ENCODE results near the gene KARS1.

KARS1 gene

DNA sequence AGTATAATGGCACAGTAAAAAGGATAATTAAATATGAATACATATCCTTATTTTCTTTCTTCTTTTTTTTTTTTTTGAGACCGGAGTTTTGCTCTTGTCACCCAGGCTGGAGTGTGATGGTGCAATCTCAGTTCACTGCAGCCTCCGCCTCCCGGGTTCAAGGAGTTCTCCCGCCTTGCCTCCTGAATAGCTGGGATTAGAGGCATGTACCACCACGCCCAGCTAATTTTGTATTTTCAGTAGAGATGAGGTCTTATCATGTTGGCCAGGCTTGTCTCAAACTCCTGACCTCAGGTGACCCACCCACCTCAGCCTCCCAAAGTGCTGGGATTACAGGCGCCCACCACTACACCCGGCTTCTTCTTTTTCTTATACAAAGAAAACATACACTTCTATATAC is 69.3 kb downstream of the KARS1 start:
- in situ Hi-C loops (cut with HindIII; ENCODE audit: low sequenced_read_pairs) = no loop called here
- DNase-seq (ENCODE audit: low read depth) = no peak
- H3K4me3 ChIP-seq (ENCODE audit: low read depth, low read length) = no peak overlapping the region
- TF ChIP-seq, protein P1, sequence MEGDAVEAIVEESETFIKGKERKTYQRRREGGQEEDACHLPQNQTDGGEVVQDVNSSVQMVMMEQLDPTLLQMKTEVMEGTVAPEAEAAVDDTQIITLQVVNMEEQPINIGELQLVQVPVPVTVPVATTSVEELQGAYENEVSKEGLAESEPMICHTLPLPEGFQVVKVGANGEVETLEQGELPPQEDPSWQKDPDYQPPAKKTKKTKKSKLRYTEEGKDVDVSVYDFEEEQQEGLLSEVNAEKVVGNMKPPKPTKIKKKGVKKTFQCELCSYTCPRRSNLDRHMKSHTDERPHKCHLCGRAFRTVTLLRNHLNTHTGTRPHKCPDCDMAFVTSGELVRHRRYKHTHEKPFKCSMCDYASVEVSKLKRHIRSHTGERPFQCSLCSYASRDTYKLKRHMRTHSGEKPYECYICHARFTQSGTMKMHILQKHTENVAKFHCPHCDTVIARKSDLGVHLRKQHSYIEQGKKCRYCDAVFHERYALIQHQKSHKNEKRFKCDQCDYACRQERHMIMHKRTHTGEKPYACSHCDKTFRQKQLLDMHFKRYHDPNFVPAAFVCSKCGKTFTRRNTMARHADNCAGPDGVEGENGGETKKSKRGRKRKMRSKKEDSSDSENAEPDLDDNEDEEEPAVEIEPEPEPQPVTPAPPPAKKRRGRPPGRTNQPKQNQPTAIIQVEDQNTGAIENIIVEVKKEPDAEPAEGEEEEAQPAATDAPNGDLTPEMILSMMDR (IDR thresholded peaks at IDR 0.05; ENCODE audit: low read depth, low read length, missing control alignments) = no peak
